Retinal pigment epithelial cell (primary cell): ENCODE results near the gene PPP2R2C.

ENCODE experiments used
- DNase-seq: peaks from one replicate; pipeline ENCODE4 v3.0.0-alpha.2; 2010; ENCODE audit warnings: low read depth
- H3K4me3 ChIP-seq: 2 replicates; pipeline ENCODE4 v1.5.1; 2011; ENCODE audit warnings: mild to moderate bottlenecking, low read length, control low read depth, moderate library complexity
- TF ChIP-seq, protein P1 (sequence below): conservative IDR thresholded peaks from 2 replicates; pipeline ENCODE4 v1.5.1; 2011; ENCODE audit warnings: low read depth, low read length, control low read depth, inconsistent platforms

PPP2R2C gene

GRCh38 chr4:6325788-6326290, 146.6 kb downstream of the PPP2R2C start:
- no peak overlapping the region for H3K4me3 ChIP-seq
- no peak for DNase-seq
- TF ChIP-seq, protein P1, sequence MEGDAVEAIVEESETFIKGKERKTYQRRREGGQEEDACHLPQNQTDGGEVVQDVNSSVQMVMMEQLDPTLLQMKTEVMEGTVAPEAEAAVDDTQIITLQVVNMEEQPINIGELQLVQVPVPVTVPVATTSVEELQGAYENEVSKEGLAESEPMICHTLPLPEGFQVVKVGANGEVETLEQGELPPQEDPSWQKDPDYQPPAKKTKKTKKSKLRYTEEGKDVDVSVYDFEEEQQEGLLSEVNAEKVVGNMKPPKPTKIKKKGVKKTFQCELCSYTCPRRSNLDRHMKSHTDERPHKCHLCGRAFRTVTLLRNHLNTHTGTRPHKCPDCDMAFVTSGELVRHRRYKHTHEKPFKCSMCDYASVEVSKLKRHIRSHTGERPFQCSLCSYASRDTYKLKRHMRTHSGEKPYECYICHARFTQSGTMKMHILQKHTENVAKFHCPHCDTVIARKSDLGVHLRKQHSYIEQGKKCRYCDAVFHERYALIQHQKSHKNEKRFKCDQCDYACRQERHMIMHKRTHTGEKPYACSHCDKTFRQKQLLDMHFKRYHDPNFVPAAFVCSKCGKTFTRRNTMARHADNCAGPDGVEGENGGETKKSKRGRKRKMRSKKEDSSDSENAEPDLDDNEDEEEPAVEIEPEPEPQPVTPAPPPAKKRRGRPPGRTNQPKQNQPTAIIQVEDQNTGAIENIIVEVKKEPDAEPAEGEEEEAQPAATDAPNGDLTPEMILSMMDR = no peak

- DNase-seq = peak; percentile 72
- TF ChIP-seq, protein P1 = no peak
- H3K4me3 ChIP-seq = peak overlapping the region; percentile 11
Observed at GRCh38 chr4:6324999-6325787, 147.2 kb downstream of the PPP2R2C start.

DNA sequence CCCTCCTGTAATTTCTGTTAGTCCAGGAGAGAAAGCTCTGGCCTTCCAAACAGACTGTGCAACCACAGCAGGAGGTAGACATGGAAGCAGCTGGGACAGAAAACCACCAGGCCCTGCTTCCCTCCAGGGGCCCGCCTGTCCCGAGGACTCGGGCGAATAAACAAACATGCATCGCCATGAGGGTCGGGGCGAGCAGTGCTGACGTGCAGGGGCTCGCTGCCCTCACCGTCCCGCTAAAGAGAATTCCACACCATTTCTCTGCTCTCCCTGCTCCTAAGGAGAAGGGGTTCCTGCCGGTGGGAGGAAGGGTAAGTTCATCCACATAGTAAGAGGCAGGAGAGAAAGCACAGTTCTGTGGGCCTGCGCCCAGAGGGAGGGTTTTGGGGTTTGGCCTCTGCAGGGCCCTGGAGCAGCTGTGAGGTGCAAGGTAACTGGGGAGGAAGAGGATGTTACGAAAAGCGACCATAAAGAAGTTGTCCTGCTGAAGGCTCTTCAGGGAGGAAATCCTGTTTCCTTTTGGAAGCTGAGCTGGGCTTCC, 147.9 kb downstream of the PPP2R2C start:
- H3K4me3 ChIP-seq = peak overlapping the region; percentile 11
- TF ChIP-seq, protein P1 = no peak

GRCh38 chr4:6322761-6323566, 149.4 kb downstream of the PPP2R2C start:
- TF ChIP-seq, protein P1 = no peak
- DNase-seq = no peak
- H3K4me3 ChIP-seq = no peak overlapping the region

More for the DNA sequence above, 147.9 kb downstream of the PPP2R2C start:
- no peak for DNase-seq

GRCh38 chr4:6322067-6322760, 150.2 kb downstream of the PPP2R2C start:
- DNase-seq = no peak
- TF ChIP-seq, protein P1 = no peak
- no peak overlapping the region for H3K4me3 ChIP-seq

DNA sequence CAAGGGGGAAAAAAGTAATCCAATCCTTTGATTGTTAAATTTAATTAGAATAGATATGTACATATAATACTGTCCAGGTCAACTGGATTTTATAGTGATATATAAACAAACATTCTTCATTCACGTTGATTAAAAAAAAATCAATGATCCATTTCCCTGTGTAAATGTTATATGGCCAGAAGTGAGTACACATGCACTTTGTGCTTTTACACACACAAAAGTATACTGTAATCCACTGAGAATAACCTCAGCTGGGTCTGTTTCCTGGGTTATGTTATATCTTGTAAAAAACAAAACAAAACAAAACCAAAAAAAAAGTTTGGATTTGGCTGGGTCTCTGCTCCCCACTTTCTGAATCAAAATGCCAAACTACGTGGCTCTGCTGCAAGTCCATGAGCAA, 151.1 kb downstream of the PPP2R2C start:
- H3K4me3 ChIP-seq = no peak overlapping the region
- DNase-seq = no peak
- TF ChIP-seq, protein P1 = no peak
